ENCODE data around the gene LMNTD2.

LMNTD2 gene

DNA sequence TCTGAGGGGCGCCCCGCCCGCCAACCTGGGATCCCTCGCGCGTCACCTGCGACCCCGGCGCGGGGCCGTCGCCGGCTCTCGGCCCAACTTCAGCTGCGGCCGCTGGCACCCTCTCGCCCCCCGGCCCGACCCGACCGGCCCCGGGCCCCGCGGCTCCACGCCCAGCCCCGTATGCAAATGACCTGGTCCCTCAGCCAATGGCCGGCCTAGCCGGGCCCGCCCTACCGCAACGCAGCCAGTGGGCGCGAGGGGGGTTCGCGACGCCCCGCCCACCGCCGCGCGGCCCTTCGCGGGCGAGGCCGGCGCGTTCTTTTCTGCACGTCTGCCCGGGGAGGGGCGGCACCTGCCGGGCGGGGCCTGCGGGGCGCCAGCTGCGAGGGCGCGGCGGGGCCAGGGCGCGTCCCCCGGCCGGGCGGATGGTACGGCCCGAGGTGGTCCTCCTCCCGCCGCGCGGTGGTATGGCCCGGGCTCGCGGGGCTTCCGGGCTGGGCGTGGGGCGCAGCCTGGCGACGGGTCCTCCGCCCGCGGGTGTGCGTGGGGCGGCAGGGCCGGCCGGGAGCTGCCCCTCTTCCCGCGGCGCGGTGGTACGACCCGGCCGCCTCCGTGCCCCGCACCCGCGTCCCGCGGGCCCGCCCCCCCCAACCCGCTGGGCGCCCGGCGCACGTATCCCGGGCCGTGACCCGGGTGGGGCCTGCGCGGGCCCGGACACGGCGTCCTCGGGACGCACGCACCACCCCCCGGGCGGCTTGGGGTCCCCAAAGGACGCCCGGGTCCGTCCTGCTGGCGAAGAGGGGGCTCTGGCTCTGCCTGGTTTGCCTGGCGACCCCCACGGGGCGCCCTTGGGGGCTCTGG lies 8.0 kb upstream of the LMNTD2 start:
- peak; percentile 77 to 91 for DNase-seq (ENCODE audit: low read depth in 2 of 2)

- no peak for DNase-seq (ENCODE audit: low read depth in 2 of 2)
Observed at GRCh38 chr11:567629-568292, 7.2 kb upstream of the LMNTD2 start.

DNA sequence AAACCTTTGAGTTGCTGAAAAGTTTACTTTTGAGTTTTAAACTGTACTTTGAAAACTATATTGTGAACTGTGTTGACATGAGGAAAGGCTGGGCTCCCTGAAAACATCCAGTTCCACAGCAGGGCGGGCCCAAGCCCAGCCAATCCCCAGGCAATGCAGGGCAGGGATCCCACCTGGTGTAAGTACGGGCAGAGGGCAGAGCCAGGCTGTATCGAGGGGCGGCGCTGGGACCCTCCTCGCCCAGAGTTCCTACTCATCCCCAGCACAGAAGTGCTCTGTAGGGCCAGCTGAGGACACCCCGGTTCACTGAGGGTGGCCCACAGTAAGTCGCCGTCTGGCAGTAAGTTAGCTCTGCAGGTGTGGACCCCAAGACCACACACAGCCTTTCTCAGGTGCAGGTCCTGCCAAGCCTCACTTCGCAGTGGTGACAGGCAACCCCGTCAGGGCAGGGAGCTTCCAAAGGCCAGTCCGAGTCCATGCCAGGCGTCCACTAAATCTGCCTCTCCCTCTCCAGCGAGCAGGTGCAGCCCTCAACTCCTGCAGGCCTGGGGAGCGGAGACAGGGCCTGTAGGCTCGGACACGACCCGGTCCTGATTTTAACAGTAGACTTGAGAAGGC lies 6.6 kb upstream of the LMNTD2 start:
- no peak for DNase-seq (ENCODE audit: low read depth in 2 of 2)

DNA sequence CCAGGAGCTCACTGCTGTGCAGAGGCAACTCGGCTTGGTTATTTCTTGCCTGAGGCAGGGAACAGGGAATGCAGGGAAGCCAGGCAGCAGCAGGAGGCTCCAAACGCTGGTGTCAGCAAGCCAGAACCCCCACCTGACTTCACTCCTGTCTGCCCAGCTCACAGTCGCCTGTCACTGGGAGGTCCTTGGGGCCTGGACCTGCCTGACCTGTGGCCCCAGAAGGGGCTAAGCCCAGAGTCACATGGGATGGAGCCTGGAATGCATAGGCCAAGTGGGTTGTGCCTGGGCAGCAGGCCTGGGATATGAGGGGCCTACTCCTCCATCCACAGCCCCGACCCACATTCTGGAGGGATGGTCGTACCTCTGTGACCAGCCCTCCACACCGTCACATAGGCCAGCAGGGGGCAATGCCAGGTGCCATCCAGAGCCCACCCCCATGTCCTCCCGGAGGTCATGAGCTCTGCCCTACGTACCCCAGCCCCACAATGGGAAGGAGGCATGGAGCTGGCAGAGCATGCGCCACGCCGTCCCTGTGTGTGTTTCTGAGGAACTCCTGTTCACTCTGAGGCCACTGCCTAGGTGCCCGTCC lies 5.5 kb upstream of the LMNTD2 start:
- DNase-seq (ENCODE audit: low read depth in 2 of 2): no peak

- DNase-seq (ENCODE audit: low read depth in 2 of 2): no peak
Observed at GRCh38 chr11:563812-564578, 3.5 kb upstream of the LMNTD2 start.

- DNase-seq (ENCODE audit: low read depth in 2 of 2): no peak
Observed at GRCh38 chr11:563066-563811, 2.7 kb upstream of the LMNTD2 start.

GRCh38 chr11:562046-562645 lies 1.6 kb upstream of the LMNTD2 start:
- no peak for DNase-seq (ENCODE audit: low read depth in 2 of 2)

GRCh38 chr11:561148-562003 lies 838 bp upstream of the LMNTD2 start:
- no peak for DNase-seq (ENCODE audit: low read depth in 2 of 2)

- no peak for DNase-seq (ENCODE audit: low read depth in 2 of 2)
Observed at GRCh38 chr11:559712-560304, 730 bp downstream of the LMNTD2 start.

DNA sequence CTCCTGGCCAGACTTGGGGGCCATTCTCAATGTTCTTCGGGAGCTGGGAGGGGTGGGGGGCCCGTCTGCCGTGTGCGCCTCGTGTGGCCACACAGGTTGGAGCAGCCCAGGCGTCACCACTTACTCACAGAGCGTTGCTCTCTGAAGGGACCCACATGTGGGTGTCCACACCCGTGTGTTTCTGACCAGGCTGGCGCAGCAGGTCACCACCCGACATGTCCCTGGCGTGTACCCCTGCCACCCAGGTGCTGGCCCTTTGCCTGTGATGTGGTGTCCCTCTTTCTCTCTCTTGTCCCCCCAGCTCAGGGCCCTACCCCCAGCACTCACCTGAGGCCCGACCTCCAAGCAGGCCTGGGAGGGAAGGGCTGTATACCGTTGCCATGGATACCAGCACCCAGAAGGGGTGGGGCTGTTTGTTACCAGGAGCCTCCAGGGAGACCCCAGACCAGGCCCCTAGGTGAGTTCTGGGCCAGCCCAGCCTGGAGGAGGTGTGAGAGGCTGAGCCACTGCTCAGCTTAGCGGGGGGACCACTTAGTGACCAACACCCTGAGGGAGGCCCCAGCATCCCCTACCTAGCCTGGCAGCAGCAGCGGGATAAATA lies 1.4 kb downstream of the LMNTD2 start:
- no peak for DNase-seq (ENCODE audit: low read depth in 2 of 2)

DNA sequence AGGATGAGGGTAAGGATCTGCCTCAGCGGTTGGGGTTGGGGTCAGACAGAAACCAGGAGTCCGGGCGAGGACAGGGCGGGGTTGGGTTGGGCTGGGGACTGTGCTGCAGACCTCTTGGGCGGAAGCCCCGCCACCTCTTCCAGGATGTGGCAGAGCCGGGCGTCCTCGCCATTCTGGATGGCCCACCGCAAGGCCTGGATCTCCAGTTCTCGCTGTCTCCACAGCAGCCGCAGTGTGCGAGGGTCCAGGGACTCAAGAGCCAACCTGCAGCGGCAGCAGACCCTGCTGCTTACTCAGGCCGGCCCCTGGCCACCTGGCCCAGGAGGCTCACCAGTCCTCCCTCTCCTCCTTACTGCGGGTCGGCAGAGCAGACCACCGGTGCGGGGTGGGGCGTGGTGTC lies 2.0 kb downstream of the LMNTD2 start:
- DNase-seq (ENCODE audit: low read depth in 2 of 2): no peak

DNA sequence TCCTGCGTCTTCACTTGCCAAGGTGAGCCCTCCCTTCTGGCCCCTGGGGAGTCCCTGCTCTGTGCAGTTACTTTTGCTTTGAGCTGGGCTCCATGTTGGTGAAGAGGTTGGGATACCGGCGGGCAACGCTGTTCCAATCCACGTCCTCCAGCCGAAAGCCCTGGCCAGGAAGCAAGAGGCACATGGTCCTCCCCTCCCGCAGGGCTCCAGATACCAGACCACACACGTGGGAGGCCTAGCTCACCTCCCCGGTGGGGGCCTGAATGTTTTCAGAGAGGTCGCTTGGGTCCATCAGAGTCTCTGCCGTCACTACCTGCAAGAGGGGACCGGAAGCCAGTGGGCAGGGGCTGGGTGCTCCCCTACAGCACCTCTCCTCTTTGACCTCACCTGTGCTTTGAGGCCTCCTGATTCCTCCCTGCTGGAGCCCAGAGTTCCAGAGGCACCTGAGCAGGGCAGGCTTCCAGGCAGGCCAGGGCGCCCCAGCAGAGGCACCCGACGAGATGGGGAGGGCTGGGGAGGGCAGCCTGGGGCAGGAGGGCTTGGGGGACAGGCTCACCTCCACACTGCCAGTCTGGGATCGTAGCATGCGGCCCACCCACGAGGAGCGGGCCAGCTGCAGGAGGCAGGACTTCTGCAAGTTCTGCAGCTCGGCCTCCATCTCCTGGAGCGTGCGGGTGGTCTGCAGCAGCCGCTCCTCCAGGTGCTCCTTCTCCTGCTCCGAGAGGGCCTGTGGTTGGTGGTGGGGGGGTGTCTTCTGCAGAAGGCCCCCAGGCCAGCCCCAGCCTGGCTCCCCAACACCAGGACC lies 3.0 kb downstream of the LMNTD2 start:
- no peak for DNase-seq (ENCODE audit: low read depth in 2 of 2)

DNA sequence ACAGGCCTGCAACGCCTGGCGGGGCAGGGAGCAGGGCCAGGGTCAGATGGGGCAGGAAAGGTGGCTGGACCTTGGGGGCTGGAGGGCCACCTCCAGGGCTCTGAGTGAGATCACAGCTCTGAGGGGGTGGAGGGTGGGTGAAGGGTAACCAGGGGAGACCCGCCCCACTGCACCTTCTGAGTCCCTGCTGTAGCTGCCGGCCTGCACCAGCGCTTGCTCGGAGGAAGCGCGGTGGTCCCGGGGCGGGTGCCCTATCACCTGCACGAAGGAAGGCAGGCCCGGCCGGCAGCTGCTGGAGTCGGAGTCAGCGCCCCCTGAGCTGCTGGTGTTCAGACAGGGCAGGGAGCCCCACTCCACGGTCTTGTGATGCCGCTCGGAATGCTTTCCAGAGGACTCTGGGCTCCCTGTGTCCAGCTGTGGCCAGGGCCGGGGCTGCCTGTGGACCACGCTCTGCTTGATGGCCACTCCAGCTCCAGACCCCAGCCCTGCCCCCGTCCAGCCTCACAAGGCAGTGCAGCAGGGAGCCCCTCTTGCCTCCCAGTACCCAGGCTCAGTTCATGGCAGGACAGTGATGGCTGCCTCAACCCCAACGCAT lies 3.8 kb downstream of the LMNTD2 start:
- no peak for DNase-seq (ENCODE audit: low read depth in 2 of 2)

DNA sequence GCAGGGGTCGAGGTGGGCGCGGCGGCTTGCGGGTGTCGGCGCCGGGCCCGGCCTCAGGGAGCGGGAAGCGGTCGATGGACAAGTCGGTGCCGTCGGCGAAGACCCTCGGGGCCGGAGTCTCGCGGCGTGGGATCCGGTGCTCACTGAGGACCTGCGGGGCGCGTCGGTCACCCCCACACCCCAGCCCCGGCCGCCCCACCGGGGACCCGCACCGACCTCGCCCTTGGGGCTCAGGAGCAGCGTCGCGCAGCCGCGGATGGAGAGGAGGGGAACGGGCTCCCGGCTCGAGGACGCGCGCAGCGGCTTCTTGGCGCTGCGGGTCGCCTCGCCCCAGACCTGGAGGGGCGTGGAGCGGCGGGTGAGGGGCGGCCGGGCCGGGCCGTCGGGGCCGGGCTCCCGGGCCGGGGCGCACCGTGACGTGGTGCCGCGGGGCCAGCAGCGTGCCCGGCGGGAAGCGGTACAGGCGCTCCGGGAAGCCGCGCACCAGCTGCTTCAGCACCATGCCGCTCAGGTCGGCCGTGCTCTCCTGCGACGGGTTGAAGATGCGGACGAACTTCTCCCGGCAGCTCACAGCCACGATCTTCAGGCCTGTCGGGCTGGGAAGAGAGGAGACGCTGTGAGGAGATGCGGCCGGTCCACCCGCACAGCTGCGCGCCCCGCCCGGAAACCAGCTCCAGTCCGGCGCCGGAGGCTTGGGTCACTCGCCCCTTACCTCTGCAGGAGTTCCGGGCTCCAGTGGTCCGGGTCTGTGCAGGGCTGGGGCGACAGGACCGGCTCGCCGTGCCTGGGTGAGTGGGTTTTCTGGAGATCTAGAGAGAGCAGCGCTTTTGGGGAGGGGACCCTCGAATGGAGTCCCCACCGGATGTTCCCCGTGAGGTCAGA lies 4.5 kb downstream of the LMNTD2 start:
- no peak for DNase-seq (ENCODE audit: low read depth in 2 of 2)

- no peak for DNase-seq (ENCODE audit: low read depth in 2 of 2)
Observed at GRCh38 chr11:555227-555779, 5.2 kb downstream of the LMNTD2 start.
